Epithelial cell of esophagus (primary cell): ENCODE results near the gene DAD1.
A peak's percentile ranks its signal among the peaks of the same experiment; 100 is the strongest.

ENCODE experiments used
- DNase-seq: peaks from one replicate; pipeline ENCODE4 v3.0.0; 2010; ENCODE audit warnings: low read depth
- H3K4me3 ChIP-seq: 2 replicates; pipeline ENCODE4 v1.5.1; 2011; ENCODE audit warnings: mild to moderate bottlenecking, low read length, control low read depth
- CTCF ChIP-seq: IDR thresholded peaks from 2 replicates; pipeline ENCODE4 v1.5.1; 2011; ENCODE audit warnings: low read depth, mild to moderate bottlenecking, low read length, control low read depth, inconsistent platforms; ENCODE audit not compliant: insufficient read depth; ENCODE audit errors: missing control alignments

DAD1 gene

GRCh38 chr14:22531451-22532344 is 57.3 kb downstream of the DAD1 start:
- H3K4me3 ChIP-seq = no peak overlapping the region
- TF ChIP-seq CTCF = no peak
- no peak for DNase-seq

GRCh38 chr14:22530127-22530526 is 58.9 kb downstream of the DAD1 start:
- TF ChIP-seq CTCF = no peak
- DNase-seq = no peak
- no peak overlapping the region for H3K4me3 ChIP-seq

GRCh38 chr14:22526744-22527143 is 62.3 kb downstream of the DAD1 start:
- DNase-seq = no peak
- no peak overlapping the region for H3K4me3 ChIP-seq
- no peak for TF ChIP-seq CTCF

GRCh38 chr14:22526218-22526617 is 62.8 kb downstream of the DAD1 start:
- no peak for DNase-seq
- H3K4me3 ChIP-seq = no peak overlapping the region
- no peak for TF ChIP-seq CTCF

GRCh38 chr14:22524784-22525161 is 64.3 kb downstream of the DAD1 start:
- TF ChIP-seq CTCF = no peak
- H3K4me3 ChIP-seq = no peak overlapping the region
- peak; percentile 63 for DNase-seq

GRCh38 chr14:22524115-22524783 is 64.8 kb downstream of the DAD1 start:
- TF ChIP-seq CTCF = no peak
- DNase-seq = no peak
- H3K4me3 ChIP-seq = no peak overlapping the region

GRCh38 chr14:22523283-22523682 is 65.7 kb downstream of the DAD1 start:
- H3K4me3 ChIP-seq = no peak overlapping the region
- DNase-seq = no peak
- no peak for TF ChIP-seq CTCF
